GM23338 (cell line): Measurements from ENCODE around the gene MAP3K7CL.

Source experiments
- CREB1 ChIP-seq: fragments of 250-450 bp; sonication (Bioruptor Pico); IDR thresholded peaks from 2 replicates; pipeline ENCODE4 v1.5.0; 2020; ENCODE audit warnings: low read depth, mild to moderate bottlenecking, moderate library complexity
- EZH2 ChIP-seq: fragments of 200-600 bp; sonication (generic); IDR thresholded peaks from one replicate; pipeline ENCODE4 v1.8.0; 2017; ENCODE audit warnings: antibody characterized with exemption, mild to moderate bottlenecking, low read depth; ENCODE audit not compliant: unreplicated experiment
- EZH2phosphoT487 ChIP-seq: fragments of 200-600 bp; sonication (generic); IDR thresholded peaks from one replicate; pipeline ENCODE4 v1.8.1; 2018; ENCODE audit warnings: antibody characterized with exemption; ENCODE audit not compliant: unreplicated experiment
- JUNB ChIP-seq: IDR thresholded peaks from one replicate; pipeline ENCODE4 v1.6.1; 2016; ENCODE audit warnings: antibody characterized with exemption; ENCODE audit not compliant: unreplicated experiment
- POLR2AphosphoS5 ChIP-seq: IDR thresholded peaks from 2 replicates; pipeline ENCODE4 v1.6.1; 2016; ENCODE audit warnings: antibody characterized with exemption, low read depth
- STAT1 ChIP-seq: IDR thresholded peaks from one replicate; pipeline ENCODE4 v1.6.1; 2016; ENCODE audit warnings: antibody characterized with exemption; ENCODE audit not compliant: unreplicated experiment
- TF ChIP-seq, protein P1 (sequence below), 2 experiments: fragments of 200-600 bp in 1 of 2; sonication (generic) in 1 of 2; conservative IDR thresholded peaks; 2 replicates each; pipeline versions ENCODE4 v1.5.1 to v1.6.1; 2016 to 2017; ENCODE audit warnings: antibody characterized with exemption in 2 of 2, low read depth in 2 of 2, mild to moderate bottlenecking in 2 of 2, moderate library complexity in 1 of 2
- TF ChIP-seq, protein P2 (sequence below): IDR thresholded peaks from 2 replicates; pipeline ENCODE4 v1.6.1; 2016; ENCODE audit warnings: antibody characterized with exemption
- TF ChIP-seq, protein P3 (sequence below): IDR thresholded peaks from one replicate; pipeline ENCODE4 v1.6.1; 2018; ENCODE audit warnings: antibody characterized with exemption; ENCODE audit not compliant: unreplicated experiment

DNA sequence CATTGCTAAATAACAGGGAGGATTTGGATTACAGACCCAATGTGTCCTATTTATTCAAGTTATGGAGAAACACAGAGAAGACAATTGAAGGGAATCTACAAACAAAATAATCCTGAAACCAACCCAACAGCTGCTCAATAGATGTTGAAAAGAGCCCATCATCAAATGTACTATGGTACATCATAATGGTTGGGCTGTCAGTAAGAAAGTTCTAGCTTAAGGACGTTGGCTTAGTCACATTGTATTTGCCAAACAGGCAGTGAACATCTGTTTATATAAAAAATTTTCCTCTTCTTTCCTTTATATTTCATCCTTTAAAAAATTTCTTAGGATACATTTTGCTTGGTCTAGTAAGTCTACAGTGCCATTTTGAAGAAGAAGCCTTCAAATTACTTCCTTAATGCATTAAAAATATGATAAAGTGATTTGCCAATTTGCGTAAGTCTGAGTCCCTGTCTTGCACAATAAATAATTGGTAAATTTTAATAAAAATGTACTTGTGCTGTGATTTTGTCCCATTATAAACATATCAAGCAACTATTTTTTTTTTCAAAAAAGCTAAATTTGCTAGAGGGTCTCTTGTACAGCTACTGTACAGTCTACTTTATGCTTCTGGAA is 14.4 kb downstream of the MAP3K7CL start:
- TF ChIP-seq, protein P1, sequence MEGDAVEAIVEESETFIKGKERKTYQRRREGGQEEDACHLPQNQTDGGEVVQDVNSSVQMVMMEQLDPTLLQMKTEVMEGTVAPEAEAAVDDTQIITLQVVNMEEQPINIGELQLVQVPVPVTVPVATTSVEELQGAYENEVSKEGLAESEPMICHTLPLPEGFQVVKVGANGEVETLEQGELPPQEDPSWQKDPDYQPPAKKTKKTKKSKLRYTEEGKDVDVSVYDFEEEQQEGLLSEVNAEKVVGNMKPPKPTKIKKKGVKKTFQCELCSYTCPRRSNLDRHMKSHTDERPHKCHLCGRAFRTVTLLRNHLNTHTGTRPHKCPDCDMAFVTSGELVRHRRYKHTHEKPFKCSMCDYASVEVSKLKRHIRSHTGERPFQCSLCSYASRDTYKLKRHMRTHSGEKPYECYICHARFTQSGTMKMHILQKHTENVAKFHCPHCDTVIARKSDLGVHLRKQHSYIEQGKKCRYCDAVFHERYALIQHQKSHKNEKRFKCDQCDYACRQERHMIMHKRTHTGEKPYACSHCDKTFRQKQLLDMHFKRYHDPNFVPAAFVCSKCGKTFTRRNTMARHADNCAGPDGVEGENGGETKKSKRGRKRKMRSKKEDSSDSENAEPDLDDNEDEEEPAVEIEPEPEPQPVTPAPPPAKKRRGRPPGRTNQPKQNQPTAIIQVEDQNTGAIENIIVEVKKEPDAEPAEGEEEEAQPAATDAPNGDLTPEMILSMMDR (conservative IDR thresholded peaks at IDR 0.05; ENCODE audit: low read depth in 2 of 2), result no peak
- TF ChIP-seq POLR2AphosphoS5, result no peak
- TF ChIP-seq EZH2, result no peak
- TF ChIP-seq, protein P2, sequence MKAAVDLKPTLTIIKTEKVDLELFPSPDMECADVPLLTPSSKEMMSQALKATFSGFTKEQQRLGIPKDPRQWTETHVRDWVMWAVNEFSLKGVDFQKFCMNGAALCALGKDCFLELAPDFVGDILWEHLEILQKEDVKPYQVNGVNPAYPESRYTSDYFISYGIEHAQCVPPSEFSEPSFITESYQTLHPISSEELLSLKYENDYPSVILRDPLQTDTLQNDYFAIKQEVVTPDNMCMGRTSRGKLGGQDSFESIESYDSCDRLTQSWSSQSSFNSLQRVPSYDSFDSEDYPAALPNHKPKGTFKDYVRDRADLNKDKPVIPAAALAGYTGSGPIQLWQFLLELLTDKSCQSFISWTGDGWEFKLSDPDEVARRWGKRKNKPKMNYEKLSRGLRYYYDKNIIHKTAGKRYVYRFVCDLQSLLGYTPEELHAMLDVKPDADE, result no peak
- TF ChIP-seq, protein P3, sequence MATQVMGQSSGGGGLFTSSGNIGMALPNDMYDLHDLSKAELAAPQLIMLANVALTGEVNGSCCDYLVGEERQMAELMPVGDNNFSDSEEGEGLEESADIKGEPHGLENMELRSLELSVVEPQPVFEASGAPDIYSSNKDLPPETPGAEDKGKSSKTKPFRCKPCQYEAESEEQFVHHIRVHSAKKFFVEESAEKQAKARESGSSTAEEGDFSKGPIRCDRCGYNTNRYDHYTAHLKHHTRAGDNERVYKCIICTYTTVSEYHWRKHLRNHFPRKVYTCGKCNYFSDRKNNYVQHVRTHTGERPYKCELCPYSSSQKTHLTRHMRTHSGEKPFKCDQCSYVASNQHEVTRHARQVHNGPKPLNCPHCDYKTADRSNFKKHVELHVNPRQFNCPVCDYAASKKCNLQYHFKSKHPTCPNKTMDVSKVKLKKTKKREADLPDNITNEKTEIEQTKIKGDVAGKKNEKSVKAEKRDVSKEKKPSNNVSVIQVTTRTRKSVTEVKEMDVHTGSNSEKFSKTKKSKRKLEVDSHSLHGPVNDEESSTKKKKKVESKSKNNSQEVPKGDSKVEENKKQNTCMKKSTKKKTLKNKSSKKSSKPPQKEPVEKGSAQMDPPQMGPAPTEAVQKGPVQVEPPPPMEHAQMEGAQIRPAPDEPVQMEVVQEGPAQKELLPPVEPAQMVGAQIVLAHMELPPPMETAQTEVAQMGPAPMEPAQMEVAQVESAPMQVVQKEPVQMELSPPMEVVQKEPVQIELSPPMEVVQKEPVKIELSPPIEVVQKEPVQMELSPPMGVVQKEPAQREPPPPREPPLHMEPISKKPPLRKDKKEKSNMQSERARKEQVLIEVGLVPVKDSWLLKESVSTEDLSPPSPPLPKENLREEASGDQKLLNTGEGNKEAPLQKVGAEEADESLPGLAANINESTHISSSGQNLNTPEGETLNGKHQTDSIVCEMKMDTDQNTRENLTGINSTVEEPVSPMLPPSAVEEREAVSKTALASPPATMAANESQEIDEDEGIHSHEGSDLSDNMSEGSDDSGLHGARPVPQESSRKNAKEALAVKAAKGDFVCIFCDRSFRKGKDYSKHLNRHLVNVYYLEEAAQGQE, result no peak
- TF ChIP-seq JUNB, result no peak
- no peak for TF ChIP-seq EZH2phosphoT487
- TF ChIP-seq CREB1 (CRISPR knock-in tag), result no peak
- no peak for TF ChIP-seq STAT1
